ENCODE measurements around the gene PHLDA2.
"Not testable (repeated sequence)": the region's sequence is repeated elsewhere in the genome, so short reads cannot be mapped to it uniquely, and the experiment has no call there.

The PHLDA2 gene

DNA sequence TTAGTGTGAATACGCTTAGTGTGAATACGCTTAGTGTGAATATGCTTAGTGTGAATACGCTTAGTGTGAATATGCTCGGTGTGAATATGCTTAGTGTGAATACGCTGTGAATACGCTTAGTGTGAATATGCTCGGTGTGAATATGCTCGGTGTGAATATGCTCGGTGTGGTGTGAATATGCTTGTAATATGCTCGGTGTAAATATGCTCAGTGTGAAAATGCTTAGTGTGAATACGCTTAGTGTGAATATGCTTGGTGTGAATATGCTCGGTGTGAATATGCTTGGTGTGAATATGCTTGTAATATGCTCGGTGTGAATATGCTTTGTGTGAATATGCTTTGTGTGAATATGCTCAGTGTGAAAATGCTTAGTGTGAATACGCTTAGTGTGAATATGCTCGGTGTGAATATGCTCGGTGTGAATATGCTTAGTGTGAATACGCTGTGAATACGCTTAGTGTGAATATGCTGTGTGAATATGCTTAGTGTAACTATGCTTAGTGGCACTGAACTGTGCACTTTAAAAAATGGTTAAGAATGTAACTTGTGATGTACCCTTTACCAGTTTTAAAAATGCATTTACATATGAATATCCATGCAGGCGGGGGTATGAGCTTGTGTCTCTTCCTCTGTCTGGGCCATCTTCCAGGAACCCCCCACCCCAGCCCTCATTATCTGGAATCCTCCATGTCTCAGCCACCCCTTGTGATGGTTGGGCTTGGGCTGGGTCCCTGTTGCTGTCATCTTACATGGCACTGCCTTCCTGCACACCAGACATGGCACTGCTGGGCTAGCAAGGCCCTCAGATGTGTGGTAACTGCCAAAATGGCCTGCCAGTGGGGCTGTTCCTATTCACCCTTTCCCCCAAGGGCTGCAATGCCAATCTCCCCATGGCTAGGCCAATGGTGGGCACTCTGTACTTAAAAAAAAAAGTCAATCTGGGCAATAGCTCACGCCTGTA lies 9.5 kb upstream of the PHLDA2 start:
- H3K36me3 ChIP-seq (ENCODE audit: control insufficient read depth, insufficient read depth, low read length); DNase-seq (ENCODE audit: low read depth, low spot score); H3K4me3 ChIP-seq (ENCODE audit: low read length); H3K4me1 ChIP-seq (ENCODE audit: control insufficient read depth, insufficient read depth, low read length); H3K27me3 ChIP-seq (ENCODE audit: control insufficient read depth, insufficient read depth, low read length); H3K27ac ChIP-seq (ENCODE audit: low read length); H3K9me3 ChIP-seq (ENCODE audit: control insufficient read depth, insufficient read depth, low read length): not testable (repeated sequence)
- WGBS (ENCODE audit: insufficient coverage, insufficient read length): no CpG with 5 or more reads among the region's 20 CpGs

GRCh38 chr11:2937641-2938457 lies 8.6 kb upstream of the PHLDA2 start:
- no CpG with 5 or more reads among the region's 32 CpGs for WGBS (ENCODE audit: insufficient coverage, insufficient read length)
- not testable (repeated sequence) for H3K36me3 ChIP-seq (ENCODE audit: control insufficient read depth, insufficient read depth, low read length); H3K9me3 ChIP-seq (ENCODE audit: control insufficient read depth, insufficient read depth, low read length); H3K27me3 ChIP-seq (ENCODE audit: control insufficient read depth, insufficient read depth, low read length); DNase-seq (ENCODE audit: low read depth, low spot score); H3K4me1 ChIP-seq (ENCODE audit: control insufficient read depth, insufficient read depth, low read length); H3K4me3 ChIP-seq (ENCODE audit: low read length); H3K27ac ChIP-seq (ENCODE audit: low read length)

DNA sequence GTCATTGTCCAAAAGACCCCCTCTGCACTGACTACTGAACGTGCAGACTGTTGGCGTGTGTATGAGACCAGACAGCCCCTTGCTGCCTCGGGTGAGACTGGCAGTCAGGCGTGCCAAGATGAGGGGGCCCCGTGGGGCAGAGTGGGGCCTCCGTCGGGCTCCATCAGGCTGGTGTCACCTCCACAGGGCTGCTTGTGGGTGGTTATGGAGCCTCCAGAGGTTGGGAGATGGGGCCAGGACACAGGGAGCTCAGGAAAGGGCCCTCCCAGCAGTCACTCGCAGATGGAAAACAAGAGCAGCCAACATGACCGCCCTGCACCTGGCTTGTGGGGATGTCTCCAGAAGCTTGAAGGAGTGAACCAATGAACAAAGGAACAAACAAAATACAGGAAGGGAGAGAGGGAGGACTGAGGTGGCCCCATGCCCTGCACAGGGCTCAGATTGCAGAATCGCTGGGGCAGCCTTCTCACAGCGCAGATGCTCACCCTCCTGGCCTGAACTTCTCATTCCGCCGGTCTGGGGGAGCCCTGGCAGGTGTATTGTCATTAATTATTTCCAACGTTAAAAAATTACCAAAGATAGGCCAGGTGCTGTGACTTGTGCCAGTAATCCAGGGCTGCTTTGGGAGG lies 5.5 kb upstream of the PHLDA2 start:
- peaks cover 3% of the 10 kb centered on the region; the same call in 1 of the 2 replicates for H3K4me1 ChIP-seq (ENCODE audit: control insufficient read depth, insufficient read depth, low read length)
- peaks cover 3% of the 10 kb centered on the region; the same call in 1 of the 2 replicates for H3K9me3 ChIP-seq (ENCODE audit: control insufficient read depth, insufficient read depth, low read length)
- no peak overlapping the region for H3K27ac ChIP-seq (ENCODE audit: low read length)
- no CpG with 5 or more reads among the region's 14 CpGs for WGBS (ENCODE audit: insufficient coverage, insufficient read length)
- DNase-seq (ENCODE audit: low read depth, low spot score): no peak
- H3K27me3 ChIP-seq (ENCODE audit: control insufficient read depth, insufficient read depth, low read length): peaks cover 3% of the 10 kb centered on the region; the same call in 1 of the 2 replicates
- H3K36me3 ChIP-seq (ENCODE audit: control insufficient read depth, insufficient read depth, low read length): peaks cover 4% of the 10 kb centered on the region; the same call in 1 of the 2 replicates
- no peak overlapping the region for H3K4me3 ChIP-seq (ENCODE audit: low read length)

- DNase-seq (ENCODE audit: low read depth, low spot score): no peak
- Histone ChIP-seq H3K4me3 (ENCODE audit: low read length) (no peak overlapping the region), H3K27me3 (ENCODE audit: control insufficient read depth, insufficient read depth, low read length) (peaks cover 6% of the 10 kb centered on the region; the same call in 1 of the 2 replicates), H3K4me1 (ENCODE audit: control insufficient read depth, insufficient read depth, low read length) (peaks cover 3% of the 10 kb centered on the region; the same call in 1 of the 2 replicates), H3K36me3 (ENCODE audit: control insufficient read depth, insufficient read depth, low read length) (peaks cover 4% of the 10 kb centered on the region; the same call in 1 of the 2 replicates), H3K9me3 (ENCODE audit: control insufficient read depth, insufficient read depth, low read length) (peaks cover 2% of the 10 kb centered on the region; the same call in 1 of the 2 replicates), H3K27ac (ENCODE audit: low read length) (no peak overlapping the region)
- no CpG with 5 or more reads among the region's 7 CpGs for WGBS (ENCODE audit: insufficient coverage, insufficient read length)
These were observed 4.9 kb upstream of the PHLDA2 start for GRCh38 chr11:2934021-2934550.

DNA sequence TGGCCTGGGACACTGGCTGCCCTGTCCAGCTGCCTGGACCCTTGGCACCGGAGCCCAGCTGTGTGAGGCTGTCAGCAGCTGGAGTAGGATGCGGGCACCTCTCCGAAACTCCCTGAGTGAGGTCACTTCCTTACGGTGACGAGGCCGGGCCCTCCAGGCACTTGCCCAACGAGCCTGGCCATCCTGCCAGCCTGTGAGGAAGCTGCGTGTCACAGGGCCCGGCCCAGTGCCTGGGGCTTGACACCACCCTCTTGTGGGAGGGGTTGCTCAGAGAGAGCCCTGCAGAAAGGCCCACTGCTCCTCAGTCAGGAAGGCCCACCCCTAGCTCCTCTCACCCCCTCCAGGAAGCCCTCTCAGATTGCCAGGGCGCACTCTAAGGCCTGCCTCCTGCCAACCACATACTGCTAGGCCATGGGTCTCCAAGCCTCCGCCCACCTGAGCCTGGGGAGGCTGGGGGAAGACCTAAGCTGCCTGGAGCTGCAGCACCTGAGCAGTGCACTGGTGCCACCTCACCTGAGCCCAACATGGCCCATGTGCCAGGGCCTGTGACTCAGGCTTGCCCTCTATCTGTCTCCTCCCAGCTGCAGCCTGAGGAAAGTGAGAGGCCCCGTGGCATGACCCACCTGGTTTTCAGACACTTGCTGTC lies 4.3 kb upstream of the PHLDA2 start:
- Histone ChIP-seq H3K36me3 (ENCODE audit: control insufficient read depth, insufficient read depth, low read length) (peaks cover 4% of the 10 kb centered on the region; the same call in 1 of the 2 replicates), H3K9me3 (ENCODE audit: control insufficient read depth, insufficient read depth, low read length) (no peaks in the 10 kb centered on the region), H3K4me1 (ENCODE audit: control insufficient read depth, insufficient read depth, low read length) (peaks cover 3% of the 10 kb centered on the region; the same call in 1 of the 2 replicates), H3K4me3 (ENCODE audit: low read length) (no peak overlapping the region), H3K27me3 (ENCODE audit: control insufficient read depth, insufficient read depth, low read length) (peaks cover 8% of the 10 kb centered on the region; the same call in 1 of the 2 replicates), H3K27ac (ENCODE audit: low read length) (no peak overlapping the region)
- no CpG with 5 or more reads among the region's 12 CpGs for WGBS (ENCODE audit: insufficient coverage, insufficient read length)
- no peak for DNase-seq (ENCODE audit: low read depth, low spot score)

DNA sequence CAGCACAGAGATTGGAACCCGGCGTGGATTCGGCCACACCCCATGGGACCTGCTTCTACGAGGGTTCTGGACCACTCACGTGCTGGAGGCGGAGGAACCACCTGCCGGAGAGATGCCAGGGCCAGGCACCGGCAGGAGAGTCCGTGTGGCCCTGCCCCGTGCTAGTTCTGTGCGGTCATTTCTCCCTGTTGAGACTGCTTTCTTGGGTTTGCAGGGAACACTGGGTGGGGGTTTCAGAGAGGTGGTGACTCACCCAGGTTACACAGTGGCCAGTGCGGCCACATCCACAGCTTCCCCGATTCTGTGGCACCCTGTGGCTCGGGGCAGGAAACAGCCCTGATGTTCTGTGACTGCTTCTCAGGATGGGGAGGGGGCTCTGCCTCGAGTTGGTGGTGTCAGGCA lies 3.6 kb upstream of the PHLDA2 start:
- H3K4me1 ChIP-seq (ENCODE audit: control insufficient read depth, insufficient read depth, low read length): peaks cover 3% of the 10 kb centered on the region; the same call in 1 of the 2 replicates
- H3K27ac ChIP-seq (ENCODE audit: low read length): no peak overlapping the region
- H3K27me3 ChIP-seq (ENCODE audit: control insufficient read depth, insufficient read depth, low read length): peaks cover 12% of the 10 kb centered on the region
- no peak overlapping the region for H3K4me3 ChIP-seq (ENCODE audit: low read length)
- no peaks in the 10 kb centered on the region for H3K9me3 ChIP-seq (ENCODE audit: control insufficient read depth, insufficient read depth, low read length)
- no peak for DNase-seq (ENCODE audit: low read depth, low spot score)
- peaks cover 4% of the 10 kb centered on the region; the same call in 1 of the 2 replicates for H3K36me3 ChIP-seq (ENCODE audit: control insufficient read depth, insufficient read depth, low read length)
- no CpG with 5 or more reads among the region's 15 CpGs for WGBS (ENCODE audit: insufficient coverage, insufficient read length)

GRCh38 chr11:2931771-2932738 lies 2.8 kb upstream of the PHLDA2 start:
- DNase-seq (ENCODE audit: low read depth, low spot score): no peak
- no CpG with 5 or more reads among the region's 13 CpGs for WGBS (ENCODE audit: insufficient coverage, insufficient read length)
- peaks cover 4% of the 10 kb centered on the region; the same call in 1 of the 2 replicates for H3K36me3 ChIP-seq (ENCODE audit: control insufficient read depth, insufficient read depth, low read length)
- H3K9me3 ChIP-seq (ENCODE audit: control insufficient read depth, insufficient read depth, low read length): no peaks in the 10 kb centered on the region
- peaks cover 3% of the 10 kb centered on the region; the same call in 1 of the 2 replicates for H3K4me1 ChIP-seq (ENCODE audit: control insufficient read depth, insufficient read depth, low read length)
- no peak overlapping the region for H3K27ac ChIP-seq (ENCODE audit: low read length)
- H3K27me3 ChIP-seq (ENCODE audit: control insufficient read depth, insufficient read depth, low read length): peaks cover 16% of the 10 kb centered on the region
- H3K4me3 ChIP-seq (ENCODE audit: low read length): no peak overlapping the region

DNA sequence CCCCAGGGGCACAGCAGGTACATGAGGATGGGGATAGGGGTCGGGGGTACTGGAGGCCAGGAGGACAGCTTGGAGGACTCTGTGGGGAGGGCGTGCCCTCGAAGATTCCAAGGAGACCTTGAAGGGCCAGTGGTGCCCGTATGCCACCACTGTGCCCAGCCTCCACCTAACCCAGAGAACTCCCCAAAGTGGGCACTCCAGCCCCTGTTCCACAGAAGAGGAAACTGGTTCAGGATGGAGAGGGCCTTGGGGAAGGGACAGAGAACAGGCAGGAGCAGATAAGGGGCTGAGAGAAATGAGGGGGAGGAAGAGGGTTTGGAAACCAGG lies 2.2 kb upstream of the PHLDA2 start:
- Histone ChIP-seq H3K4me3 (ENCODE audit: low read length) (no peak overlapping the region), H3K27ac (ENCODE audit: low read length) (no peak overlapping the region), H3K27me3 (ENCODE audit: control insufficient read depth, insufficient read depth, low read length) (peaks cover 16% of the 10 kb centered on the region), H3K36me3 (ENCODE audit: control insufficient read depth, insufficient read depth, low read length) (peaks cover 4% of the 10 kb centered on the region; the same call in 1 of the 2 replicates), H3K9me3 (ENCODE audit: control insufficient read depth, insufficient read depth, low read length) (no peaks in the 10 kb centered on the region), H3K4me1 (ENCODE audit: control insufficient read depth, insufficient read depth, low read length) (peaks cover 3% of the 10 kb centered on the region; the same call in 1 of the 2 replicates)
- WGBS (ENCODE audit: insufficient coverage, insufficient read length): no CpG with 5 or more reads among the region's 4 CpGs
- no peak for DNase-seq (ENCODE audit: low read depth, low spot score)

Measured in iPS DF 6.9 (cell line).